CD14-positive monocyte (primary cell): ENCODE measurements around the gene TPM1. TPM values are rescaled to one million over a fixed set of nuclear protein-coding genes. Genes with fewer than 3 reads are reported as not detected.

ENCODE experiments used
- DNase-seq, 3 donors: peaks; one replicate each; pipeline ENCODE4 v3.0.0-alpha.2; 2011 to 2022
- H2AFZ ChIP-seq: 2 replicates; pipeline ENCODE4 v1.6.0; 2012; ENCODE audit warnings: mild to moderate bottlenecking, low read depth, low read length, inconsistent platforms; ENCODE audit not compliant: insufficient read depth, poor library complexity, severe bottlenecking
- H3K27ac ChIP-seq, 2 donors: 1 replicate in 1 of 2; 2 replicates in 1 of 2; pipeline ENCODE4 v1.5.1; 2012 to 2013; ENCODE audit warnings: low read length in 2 of 2, control low read depth in 1 of 2, inconsistent platforms in 1 of 2, low read depth in 1 of 2, mild to moderate bottlenecking in 1 of 2
- H3K27me3 ChIP-seq, 2 donors: one replicate each; pipeline versions ENCODE4 v1.6.0 to v1.6.1; 2011 to 2013; ENCODE audit warnings: low read length in 2 of 2; ENCODE audit not compliant: control insufficient read depth in 2 of 2, insufficient read depth in 2 of 2
- H3K36me3 ChIP-seq, 2 donors: replicated peaks in 1 of 2; 1 replicate in 1 of 2; 2 replicates in 1 of 2; pipeline versions ENCODE4 v1.5.1 to v1.6.1; 2012 to 2013; ENCODE audit warnings: low read length in 2 of 2, control low read depth in 1 of 2, inconsistent platforms in 1 of 2, mild to moderate bottlenecking in 1 of 2; ENCODE audit not compliant: insufficient read depth in 2 of 2, control insufficient read depth in 1 of 2
- H3K4me1 ChIP-seq, 2 donors: 1 replicate in 1 of 2; 2 replicates in 1 of 2; pipeline versions ENCODE4 v1.5.1 to v1.6.1; 2012 to 2013; ENCODE audit warnings: low read length in 2 of 2, control low read depth in 1 of 2, inconsistent platforms in 1 of 2, mild to moderate bottlenecking in 1 of 2, moderate library complexity in 1 of 2; ENCODE audit not compliant: insufficient read depth in 2 of 2, control insufficient read depth in 1 of 2
- H3K4me2 ChIP-seq: replicated peaks from 2 replicates; pipeline ENCODE3; 2012; ENCODE audit warnings: low read length, moderate library complexity, mild to moderate bottlenecking; ENCODE audit not compliant: poor library complexity, severe bottlenecking; ENCODE audit errors: extremely low read depth
- H3K4me3 ChIP-seq, 3 experiments: fragments of 200-600 bp in 1 of 3; sonication (generic) in 1 of 3; replicated peaks in 1 of 3; 1 replicate in 2 of 3; 2 replicates in 1 of 3; pipeline ENCODE4 v1.5.1; 2011 to 2013; ENCODE audit warnings: low read length in 3 of 3, mild to moderate bottlenecking in 3 of 3, control low read depth in 2 of 3, low read depth in 2 of 3, inconsistent platforms in 1 of 3, moderate library complexity in 1 of 3
- H3K79me2 ChIP-seq: 2 replicates; pipeline ENCODE4 v1.6.0; 2012; ENCODE audit warnings: mild to moderate bottlenecking, control low read depth, inconsistent platforms, low read length, moderate library complexity; ENCODE audit not compliant: insufficient read depth
- H3K9ac ChIP-seq: 2 replicates; pipeline ENCODE4 v1.6.0; 2017; ENCODE audit warnings: low read length, mild to moderate bottlenecking; ENCODE audit not compliant: insufficient read depth, poor library complexity, severe bottlenecking
- H3K9me3 ChIP-seq, 2 donors: replicated peaks in 1 of 2; 1 replicate in 1 of 2; 2 replicates in 1 of 2; pipeline versions ENCODE4 v1.5.1 to v1.6.1; 2012 to 2013; ENCODE audit warnings: low read length in 2 of 2, control low read depth in 1 of 2; ENCODE audit not compliant: control insufficient read depth in 1 of 2, insufficient read depth in 1 of 2
- H4K20me1 ChIP-seq: 2 replicates; pipeline ENCODE4 v1.6.0; 2012; ENCODE audit warnings: mild to moderate bottlenecking, low read length, control low read depth, moderate library complexity; ENCODE audit not compliant: insufficient read depth
- H3K27ac Mint-ChIP-seq, 7 donors: one replicate each; pipeline ENCODE4 v1.8.0; 2020; ENCODE audit warnings: mild to moderate bottlenecking in 7 of 7, mixed read lengths in 7 of 7, moderate library complexity in 6 of 7, inconsistent platforms in 2 of 7
- H3K27me3 Mint-ChIP-seq, 3 donors: one replicate each; pipeline ENCODE4 v1.8.0; 2021 to 2022; ENCODE audit warnings: low read depth in 3 of 3, mild to moderate bottlenecking in 3 of 3, mixed read lengths in 3 of 3, moderate library complexity in 3 of 3, inconsistent platforms in 1 of 3
- H3K36me3 Mint-ChIP-seq, 2 donors: one replicate each; pipeline ENCODE4 v1.8.0; 2020; ENCODE audit warnings: mixed read lengths in 2 of 2, inconsistent platforms in 1 of 2, mild to moderate bottlenecking in 1 of 2
- H3K4me1 Mint-ChIP-seq: one replicate; pipeline ENCODE4 v1.8.0; 2020; ENCODE audit warnings: mild to moderate bottlenecking, mixed read lengths
- H3K4me3 Mint-ChIP-seq, 2 donors: one replicate each; pipeline ENCODE4 v1.8.0; 2020; ENCODE audit warnings: mild to moderate bottlenecking in 2 of 2, mixed read lengths in 2 of 2, moderate library complexity in 1 of 2
- H3K9me3 Mint-ChIP-seq, 7 donors: one replicate each; pipeline ENCODE4 v1.8.0; 2020 to 2022; ENCODE audit warnings: mixed read lengths in 7 of 7, mild to moderate bottlenecking in 6 of 7, moderate library complexity in 6 of 7, inconsistent platforms in 2 of 7
- CTCF ChIP-seq: fragments of 200-600 bp; IDR thresholded peaks from one replicate; pipeline ENCODE4 v1.8.0; 2022; ENCODE audit warnings: antibody characterized with exemption, mild to moderate bottlenecking
- WGBS: methylation state at CpG from one replicate; pipeline ENCODE4 v1.1.5; 2013; ENCODE audit warnings: missing lambda C conversion rate; ENCODE audit not compliant: insufficient coverage; 5-methylcytosine and 5-hydroxymethylcytosine counted together
- intact Hi-C, 2 donors: fragments of 100-400 bp; cut with micrococcal nuclease; formaldehyde crosslinking; loops; one replicate each; pipeline versions ENCODE4 v1.15.0 to v1.15.1; 2023
- polyA plus RNA-seq, 3 donors: library from polyadenylated mRNA; depleted of rRNA in 1 of 3; unstranded in 2 of 3; stranded (reverse) in 1 of 3; fragments of 300-500 nt in 2 of 3; fragments of >200 nt in 1 of 3; fragmentation: Illumina TruSeq in 2 of 3; gene quantifications; 1 replicate in 2 of 3; 2 replicates in 1 of 3; pipeline ENCODE4 v1.2.3, GENCODE V29; 2012 to 2021

The TPM1 gene
- polyA plus RNA-seq, 3 donors, result 11.7 to 15.9 (median 11.9) TPM

GRCh38 chr15:63086271-63086670, 43.7 kb downstream of the TPM1 start:
- Histone ChIP-seq H3K79me2 (no peaks in the 10 kb centered on the region), H4K20me1 (no peaks in the 10 kb centered on the region), H3K27me3 (no peaks in the 10 kb centered on the region), H3K4me1 (no peaks in the 10 kb centered on the region), H3K27ac (no peak overlapping the region), H3K9ac (no peak overlapping the region), H3K4me2 (no peak overlapping the region), H2AFZ (no peak overlapping the region), H3K9me3 (no peaks in the 10 kb centered on the region), H3K36me3 (no peaks in the 10 kb centered on the region), H3K4me3 (no peak overlapping the region)
- no peaks in the 10 kb centered on the region for H3K36me3 Mint-ChIP-seq
- WGBS, result 95% methylated on average over 4 of the region's 4 CpGs
- peaks cover 1 to 5% (median 4%) of the 10 kb centered on the region in 3 donors for H3K27me3 Mint-ChIP-seq
- intact Hi-C loops, result no loop called here
- no peak overlapping the region for H3K4me3 Mint-ChIP-seq
- DNase-seq, result no peak
- H3K27ac Mint-ChIP-seq, result no peak overlapping the region
- TF ChIP-seq CTCF, result no peak
- no peaks in the 10 kb centered on the region for H3K4me1 Mint-ChIP-seq
- H3K9me3 Mint-ChIP-seq, result peaks cover 0 to 2% (median 0%) of the 10 kb centered on the region in 7 donors

GRCh38 chr15:63086947-63087346, 44.4 kb downstream of the TPM1 start:
- no peaks in the 10 kb centered on the region for H3K36me3 Mint-ChIP-seq
- Histone ChIP-seq H3K9ac (no peak overlapping the region), H3K36me3 (no peaks in the 10 kb centered on the region), H3K79me2 (no peaks in the 10 kb centered on the region), H3K4me2 (no peak overlapping the region), H3K27ac (no peak overlapping the region), H3K4me3 (no peak overlapping the region), H3K9me3 (no peaks in the 10 kb centered on the region), H2AFZ (no peak overlapping the region), H3K27me3 (no peaks in the 10 kb centered on the region), H4K20me1 (no peaks in the 10 kb centered on the region), H3K4me1 (no peaks in the 10 kb centered on the region)
- intact Hi-C loops, result no loop called here
- no peak for DNase-seq
- no peak overlapping the region for H3K4me3 Mint-ChIP-seq
- peaks cover 1 to 4% (median 3%) of the 10 kb centered on the region in 3 donors for H3K27me3 Mint-ChIP-seq
- no CpG with 5 or more reads among the region's 5 CpGs for WGBS
- no peaks in the 10 kb centered on the region for H3K4me1 Mint-ChIP-seq
- H3K9me3 Mint-ChIP-seq, result peaks cover 0 to 2% (median 0%) of the 10 kb centered on the region in 7 donors
- TF ChIP-seq CTCF, result no peak
- H3K27ac Mint-ChIP-seq, result no peak overlapping the region
